Endothelial cell of umbilical vein (primary cell): ENCODE results near the gene NMT2. TPM values are rescaled to one million over a fixed set of nuclear protein-coding genes. Genes with fewer than 3 reads are reported as not detected.

Experiments
- BruUV-seq: library from RNA; stranded (reverse); fragments of 400-500 nt; replicated peaks from 2 replicates; lab custom pipeline; 2021; lab: Mats Ljungman, UMichigan
- CTCF ChIA-PET: fragments of 300-600, 350-600 bp; sonication (Branson Sonifier 250); formaldehyde crosslinking; loops from one replicate; lab custom pipeline; 2021; ENCODE audit warnings: antibody characterized with exemption, inconsistent platforms; lab: Charles Lee
- POLR2A ChIA-PET: fragments of 300-600, 350-600 bp; sonication (Branson Sonifier 250); formaldehyde crosslinking; loops from one replicate; lab custom pipeline; 2021; ENCODE audit warnings: antibody characterized with exemption, inconsistent platforms; lab: Charles Lee
- DNase-seq: peaks from one replicate; pipeline ENCODE4 v3.0.0-alpha.2; 2011; ENCODE audit warnings: low read depth, low spot score
- FAIRE-seq: peaks from 2 replicates; lab custom pipeline; 2011; peaks lifted over from hg19 to GRCh38; lab: Jason Lieb, UNC
- H2AFZ ChIP-seq: 2 replicates; pipeline ENCODE4 v1.6.0; 2012; ENCODE audit warnings: low read depth, low read length, control low read depth, inconsistent platforms
- H3K27ac ChIP-seq: 2 replicates; pipeline ENCODE4 v1.5.1; 2011; ENCODE audit warnings: low read depth, mild to moderate bottlenecking, control low read depth, low read length, moderate library complexity; ENCODE audit not compliant: insufficient read depth
- H3K27me3 ChIP-seq, 2 experiments: 2 replicates each; pipeline versions ENCODE4 v1.6.0 to v1.6.1; 2011; ENCODE audit warnings: low read length in 2 of 2, mixed read lengths in 1 of 2; ENCODE audit not compliant: control insufficient read depth in 2 of 2, insufficient read depth in 2 of 2
- H3K36me3 ChIP-seq, 2 experiments: 2 replicates in 1 of 2; 3 replicates in 1 of 2; pipeline ENCODE4 v1.5.1; 2011; ENCODE audit warnings: low read length in 2 of 2, mild to moderate bottlenecking in 1 of 2, moderate library complexity in 1 of 2; ENCODE audit not compliant: control insufficient read depth in 2 of 2, insufficient read depth in 2 of 2; ENCODE audit errors: extremely low read depth in 1 of 2
- H3K4me1 ChIP-seq: 3 replicates; pipeline ENCODE4 v1.5.1; 2011; ENCODE audit warnings: mild to moderate bottlenecking, low read length; ENCODE audit not compliant: control insufficient read depth, insufficient read depth; ENCODE audit errors: extremely low read depth
- H3K4me2 ChIP-seq: 2 replicates; pipeline ENCODE4 v1.6.1; 2011; ENCODE audit warnings: low read length, control low read depth, mixed read lengths; ENCODE audit not compliant: insufficient read depth
- H3K4me3 ChIP-seq, 3 experiments: fragments of 200-600 bp in 1 of 3; sonication (generic), shearing (Covaris generic) in 1 of 3; replicated peaks in 1 of 3; 2 replicates each; pipeline ENCODE4 v1.5.1; 2011 to 2016; ENCODE audit warnings: control low read depth in 3 of 3, low read length in 3 of 3, mild to moderate bottlenecking in 2 of 3, inconsistent platforms in 1 of 3, low read depth in 1 of 3, moderate library complexity in 1 of 3; ENCODE audit not compliant: insufficient read depth in 1 of 3
- H3K79me2 ChIP-seq: 2 replicates; pipeline ENCODE4 v1.6.0; 2012; ENCODE audit warnings: low read length, inconsistent platforms; ENCODE audit not compliant: control insufficient read depth, insufficient read depth
- H3K9ac ChIP-seq: replicated peaks from 2 replicates; pipeline ENCODE3; 2011; ENCODE audit warnings: low read length, control low read depth; ENCODE audit not compliant: insufficient read depth; ENCODE audit errors: extremely low read depth
- H3K9me1 ChIP-seq: replicated peaks from 3 replicates; pipeline ENCODE4 v1.6.0; 2011; ENCODE audit warnings: mild to moderate bottlenecking, low read length; ENCODE audit not compliant: control insufficient read depth, insufficient read depth; ENCODE audit errors: extremely low read depth
- H3K9me3 ChIP-seq: replicated peaks from 2 replicates; pipeline ENCODE4 v1.5.1; 2012; ENCODE audit warnings: low read length, inconsistent platforms; ENCODE audit not compliant: control insufficient read depth, insufficient read depth
- H4K20me1 ChIP-seq: replicated peaks from 2 replicates; pipeline ENCODE3; 2011; ENCODE audit warnings: mild to moderate bottlenecking, low read length; ENCODE audit not compliant: control insufficient read depth, insufficient read depth; ENCODE audit errors: extremely low read depth
- CTCF ChIP-seq, 2 donors: IDR thresholded peaks; 1 replicate in 1 of 2; 2 replicates in 1 of 2; pipeline ENCODE4 v1.5.1; 2011; ENCODE audit warnings: low read length in 2 of 2, mild to moderate bottlenecking in 2 of 2, moderate library complexity in 2 of 2, control low read depth in 1 of 2, inconsistent platforms in 1 of 2, low read depth in 1 of 2; ENCODE audit not compliant: insufficient read depth in 1 of 2; ENCODE audit errors: extremely low read depth in 1 of 2
- EZH2 ChIP-seq: IDR thresholded peaks from 2 replicates; pipeline ENCODE4 v1.6.1; 2012; ENCODE audit warnings: borderline replicate concordance, low read depth, mild to moderate bottlenecking, moderate library complexity, low read length, inconsistent platforms; ENCODE audit not compliant: severe bottlenecking
- FOS ChIP-seq: IDR thresholded peaks from 2 replicates; pipeline ENCODE4 v1.6.1; 2011; ENCODE audit warnings: mild to moderate bottlenecking, low read length, moderate library complexity, borderline replicate concordance; ENCODE audit not compliant: insufficient read depth
- GATA2 ChIP-seq: IDR thresholded peaks from 2 replicates; pipeline ENCODE4 v1.7.0; 2011; ENCODE audit warnings: low read depth, mild to moderate bottlenecking, moderate library complexity, mixed read lengths, low read length; ENCODE audit not compliant: insufficient read length, insufficient read depth
- JUN ChIP-seq: IDR thresholded peaks from 2 replicates; pipeline ENCODE4 v1.6.1; 2011; ENCODE audit warnings: borderline replicate concordance, low read depth; ENCODE audit not compliant: insufficient read length, insufficient read depth
- MYC ChIP-seq: IDR thresholded peaks from one replicate; pipeline ENCODE4 v1.6.1; 2011; ENCODE audit warnings: mild to moderate bottlenecking, low read depth, low read length
- POLR2A ChIP-seq: IDR thresholded peaks from 2 replicates; pipeline ENCODE4 v1.6.1; 2012; ENCODE audit warnings: low read depth, mild to moderate bottlenecking, control low read depth, low read length
- POLR2AphosphoS5 ChIP-seq: IDR thresholded peaks from 2 replicates; pipeline ENCODE4 v1.6.1; 2012; ENCODE audit warnings: low read depth, mild to moderate bottlenecking, control low read depth, low read length, moderate library complexity; ENCODE audit not compliant: insufficient read depth
- dilution Hi-C: fragments of 300-500 bp; cut with MboI; formaldehyde crosslinking; loops from one replicate; pipeline ENCODE4 v1.15.0; 2019; ENCODE audit warnings: low sequenced_read_pairs; ENCODE audit not compliant: extremely low pct_ligation_motif_present
- intact Hi-C: fragments of 100-400 bp; cut with micrococcal nuclease; formaldehyde crosslinking; loops from one replicate; pipeline ENCODE4 v1.10.0; 2022
- polyA plus RNA-seq, 4 experiments: library from polyadenylated mRNA; depleted of rRNA in 3 of 4; stranded (reverse) in 3 of 4; unstranded in 1 of 4; fragments of >200 nt; gene quantifications; 2 replicates each; pipeline versions ENCODE4 v1.2.1 to v1.2.3, GENCODE V29; 2011 to 2012; ENCODE audit warnings: missing spikeins in 1 of 4
- total RNA-seq: library from RNA; stranded (reverse); gene quantifications from 2 replicates; pipeline ENCODE4 v1.2.3, GENCODE V29; 2021
- TF ChIP-seq, protein P1 (sequence below): IDR thresholded peaks from 2 replicates; pipeline ENCODE4 v1.6.1; 2011; ENCODE audit not compliant: insufficient read depth, insufficient read length

NMT2 gene
- total and polyA plus RNA-seq, 2 donors (not counting 3 experiments of a cell fraction or from before 2014, with no cell fraction given) = 39.0 to 109 TPM

- Histone ChIP-seq H4K20me1 (no peaks in the 10 kb centered on the region), H3K9me3 (no peaks in the 10 kb centered on the region), H3K36me3 (no peaks in the 10 kb centered on the region), H3K27me3 (no peaks in the 10 kb centered on the region), H3K4me3 (no peak overlapping the region), H3K27ac (no peak overlapping the region), H2AFZ (no peak overlapping the region), H3K79me2 (no peaks in the 10 kb centered on the region), H3K4me2 (no peak overlapping the region), H3K9ac (no peak overlapping the region), H3K4me1 (no peaks in the 10 kb centered on the region), H3K9me1 (no peaks in the 10 kb centered on the region)
- no peak for TF ChIP-seq POLR2A
- TF ChIP-seq, protein P1, sequence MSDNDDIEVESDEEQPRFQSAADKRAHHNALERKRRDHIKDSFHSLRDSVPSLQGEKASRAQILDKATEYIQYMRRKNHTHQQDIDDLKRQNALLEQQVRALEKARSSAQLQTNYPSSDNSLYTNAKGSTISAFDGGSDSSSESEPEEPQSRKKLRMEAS = no peak
- TF ChIP-seq POLR2AphosphoS5 = no peak
- TF ChIP-seq CTCF (IDR thresholded peaks at IDR 0.05; ENCODE audit: extremely low read depth in 1 of 2, insufficient read depth in 1 of 2, low read depth in 1 of 2, low read length in 2 of 2) = no peak
- no peak for TF ChIP-seq FOS
- no peak for TF ChIP-seq GATA2
- no peak for TF ChIP-seq JUN
- no peak for TF ChIP-seq EZH2
- TF ChIP-seq MYC = no peak
- dilution Hi-C loops (no loop called here), intact Hi-C loops (no loop called here)
- POLR2A ChIA-PET = no interaction called here
- CTCF ChIA-PET = interaction anchor here (1.5 kb wide), 1 partner anchor 20 kb away, joined by 4 read pairs; the partner anchor contains the start of gene NMT2
- no TSS peak for BruUV-seq
- DNase-seq = no peak
- FAIRE-seq = no peak
Measured at GRCh38 chr10:15188603-15189002, 20.1 kb upstream of the NMT2 start.
